PC-9 (cell line): ENCODE results near the gene EDEM1. TPM values are rescaled to one million over a fixed set of nuclear protein-coding genes. Genes with fewer than 3 reads are reported as not detected.
A peak's percentile ranks its signal among the peaks of the same experiment; 100 is the strongest.

Experiments
- BruUV-seq: library from RNA; stranded (reverse); fragments of 400-500 nt; replicated peaks from 2 replicates; lab custom pipeline; 2021; lab: Mats Ljungman, UMichigan
- CTCF ChIA-PET: fragments of 300-600 bp; sonication (Branson Sonifier 250); formaldehyde crosslinking; loops from one replicate; lab custom pipeline; 2022; ENCODE audit warnings: antibody characterized with exemption; lab: Charles Lee
- POLR2A ChIA-PET: fragments of 300-600 bp; sonication (Branson Sonifier 250); formaldehyde crosslinking; loops from one replicate; lab custom pipeline; 2022; ENCODE audit warnings: antibody characterized with exemption; ENCODE audit not compliant: unreplicated experiment; lab: Charles Lee
- DNase-seq, 2 experiments: peaks; one replicate each; pipeline versions ENCODE4 v3.0.0 to v3.0.0-alpha.2; 2015 to 2022; ENCODE audit warnings: mixed read lengths in 1 of 2
- H2AFZ ChIP-seq: fragments of 200-600 bp; sonication (generic); 2 replicates; pipeline ENCODE4 v1.8.1; 2017; ENCODE audit warnings: antibody characterized with exemption
- H3F3A ChIP-seq: fragments of 200-600 bp; sonication (generic); 2 replicates; pipeline ENCODE4 v1.8.1; 2017; ENCODE audit warnings: antibody characterized with exemption, mild to moderate bottlenecking, low read depth; ENCODE audit not compliant: insufficient read depth
- H3K27ac ChIP-seq: fragments of 200-600 bp; sonication (generic); 2 replicates; pipeline ENCODE4 v1.6.1; 2016; ENCODE audit warnings: mixed run types
- H3K27me3 ChIP-seq: fragments of 200-600 bp; sonication (generic); 2 replicates; pipeline ENCODE4 v1.6.1; 2016; ENCODE audit warnings: low read depth, mixed run types; ENCODE audit not compliant: insufficient read depth
- H3K36me3 ChIP-seq: fragments of 200-600 bp; sonication (generic); 2 replicates; pipeline ENCODE4 v1.6.1; 2016; ENCODE audit warnings: low read depth, mixed run types
- H3K4me1 ChIP-seq: fragments of 200-600 bp; sonication (generic); replicated peaks from 2 replicates; pipeline ENCODE4 v1.6.1; 2016; ENCODE audit warnings: mixed run types; ENCODE audit not compliant: insufficient read depth
- H3K4me2 ChIP-seq: fragments of 200-600 bp; sonication (generic); 2 replicates; pipeline ENCODE4 v1.6.1; 2017; ENCODE audit warnings: mixed run types
- H3K4me3 ChIP-seq: fragments of 200-600 bp; sonication (generic); 2 replicates; pipeline ENCODE4 v1.6.1; 2016; ENCODE audit warnings: mixed run types
- H3K79me2 ChIP-seq: fragments of 200-600 bp; sonication (generic); 2 replicates; pipeline ENCODE4 v1.6.1; 2017; ENCODE audit warnings: low read depth, mixed run types
- H3K9me2 ChIP-seq: fragments of 200-600 bp; sonication (generic); 2 replicates; pipeline ENCODE4 v1.8.1; 2017; ENCODE audit warnings: mild to moderate bottlenecking; ENCODE audit not compliant: insufficient read depth
- H3K9me3 ChIP-seq: fragments of 200-600 bp; sonication (generic); 2 replicates; pipeline ENCODE4 v1.8.1; 2016; ENCODE audit warnings: low read depth; ENCODE audit not compliant: insufficient read depth
- H4K20me1 ChIP-seq: fragments of 200-600 bp; sonication (generic); 2 replicates; pipeline ENCODE4 v1.8.1; 2017; ENCODE audit not compliant: insufficient read depth
- CTCF ChIP-seq: fragments of 200-600 bp; sonication (generic); conservative IDR thresholded peaks from 2 replicates; pipeline ENCODE4 v1.6.1; 2017; ENCODE audit warnings: mixed run types, antibody characterized with exemption, mild to moderate bottlenecking, moderate library complexity
- EZH2 ChIP-seq: fragments of 200-600 bp; sonication (generic); IDR thresholded peaks from 2 replicates; pipeline ENCODE4 v1.8.0; 2017; ENCODE audit warnings: antibody characterized with exemption, low read depth
- intact Hi-C: fragments of 100-400 bp; cut with micrococcal nuclease; formaldehyde crosslinking; loops from one replicate; pipeline ENCODE4 v1.10.0; 2022; ENCODE audit not compliant: unreplicated experiment
- total RNA-seq: library from RNA; stranded (reverse); gene quantifications from 2 replicates; pipeline ENCODE4 v1.2.3, GENCODE V29; 2021

Gene EDEM1
- total RNA-seq, 1 experiment from 2014 or later, result 55.9 TPM

- Histone ChIP-seq H3K27me3 (no peaks in the 10 kb centered on the region), H3K27ac (no peak overlapping the region), H3K4me1 (no peaks in the 10 kb centered on the region), H3K79me2 (no peaks in the 10 kb centered on the region), H3K4me2 (no peak overlapping the region), H2AFZ (no peak overlapping the region), H4K20me1 (no peaks in the 10 kb centered on the region), H3K36me3 (no peaks in the 10 kb centered on the region), H3F3A (peaks cover 3% of the 10 kb centered on the region; the same call in 1 of the 2 replicates), H3K4me3 (no peak overlapping the region), H3K9me3 (no peaks in the 10 kb centered on the region), H3K9me2 (no peaks in the 10 kb centered on the region)
- TF ChIP-seq CTCF, result no peak
- no peak for TF ChIP-seq EZH2
- ChIA-PET CTCF (no interaction called here), POLR2A (interaction anchor here (0.6 kb wide), 1 partner anchor 12 kb away, joined by 4 read pairs; no protein-coding TSS in a partner anchor)
- no TSS peak for BruUV-seq
- DNase-seq, result no peak
- intact Hi-C loops, result no loop called here
Measured at GRCh38 chr3:5220667-5221431, 33.3 kb downstream of the EDEM1 start.

GRCh38 chr3:5221701-5222100 lies 34.2 kb downstream of the EDEM1 start:
- H3K36me3 ChIP-seq, result no peaks in the 10 kb centered on the region
- intact Hi-C loops, result no loop called here
- H3F3A ChIP-seq, result no peaks in the 10 kb centered on the region; the same call in 1 of the 2 replicates
- ChIA-PET POLR2A (no interaction called here), CTCF (no interaction called here)
- H3K9me2 ChIP-seq, result no peaks in the 10 kb centered on the region
- no peaks in the 10 kb centered on the region for H3K27me3 ChIP-seq
- H3K27ac ChIP-seq, result no peak overlapping the region
- H4K20me1 ChIP-seq, result no peaks in the 10 kb centered on the region
- BruUV-seq, result no TSS peak
- no peak for DNase-seq
- no peaks in the 10 kb centered on the region for H3K79me2 ChIP-seq
- no peak overlapping the region for H2AFZ ChIP-seq
- no peaks in the 10 kb centered on the region for H3K9me3 ChIP-seq
- H3K4me1 ChIP-seq, result no peaks in the 10 kb centered on the region
- H3K4me3 ChIP-seq, result no peak overlapping the region
- no peak for TF ChIP-seq EZH2
- TF ChIP-seq CTCF, result no peak
- H3K4me2 ChIP-seq, result no peak overlapping the region

- Histone ChIP-seq H3K4me3 (no peak overlapping the region), H3F3A (no peaks in the 10 kb centered on the region), H3K9me2 (no peaks in the 10 kb centered on the region), H3K27me3 (no peaks in the 10 kb centered on the region), H3K4me1 (no peaks in the 10 kb centered on the region), H3K79me2 (no peaks in the 10 kb centered on the region), H2AFZ (no peak overlapping the region), H3K9me3 (no peaks in the 10 kb centered on the region), H3K27ac (no peak overlapping the region), H4K20me1 (no peaks in the 10 kb centered on the region), H3K36me3 (no peaks in the 10 kb centered on the region), H3K4me2 (no peak overlapping the region)
- no peak for DNase-seq
- CTCF ChIA-PET, result no interaction called here
- TF ChIP-seq EZH2 (no peak), CTCF (no peak)
- intact Hi-C loops, result no loop called here
- POLR2A ChIA-PET, result no interaction called here
- BruUV-seq, result TSS peak; percentile 6
Measured at GRCh38 chr3:5222283-5223005, 34.9 kb downstream of the EDEM1 start.
